Vagina (tissue), 2 donors: ENCODE measurements around the gene DNAJC30. TPM values are rescaled to one million over a fixed set of nuclear protein-coding genes. Genes with fewer than 3 reads are reported as not detected.
A peak's percentile ranks its signal among the peaks of the same experiment; 100 is the strongest.

ENCODE experiments used
- DNase-seq, 2 donors: peaks; one replicate each; pipeline ENCODE4 v3.0.0-alpha.2; 2017; ENCODE audit errors: extremely low spot score in 2 of 2
- H3K27ac ChIP-seq: fragments of 200-600 bp; sonication (generic); one replicate; pipeline ENCODE4 v1.5.1; 2019
- H3K27me3 ChIP-seq: fragments of 200-600 bp; sonication (generic); one replicate; pipeline ENCODE4 v1.5.1; 2019
- H3K36me3 ChIP-seq, 2 donors: fragments of 200-600 bp; sonication (generic); one replicate each; pipeline ENCODE4 v1.5.1; 2017 to 2019
- H3K4me1 ChIP-seq: fragments of 200-600 bp; sonication (generic); one replicate; pipeline ENCODE4 v1.5.1; 2019
- H3K4me3 ChIP-seq, 2 donors: fragments of 200-600 bp; sonication (generic); 1 replicate in 1 of 2; 2 replicates in 1 of 2; pipeline ENCODE4 v1.5.1; 2016 to 2019
- H3K9me3 ChIP-seq: fragments of 200-600 bp; sonication (generic); one replicate; pipeline ENCODE4 v1.5.1; 2019
- CTCF ChIP-seq, 3 experiments: fragments of 450-650 bp in 2 of 3; fragments of 200-600 bp in 1 of 3; sonication (generic) in 1 of 3; IDR thresholded peaks; one replicate each; pipeline ENCODE4 v1.5.1; 2017 to 2019; ENCODE audit warnings: antibody characterized with exemption in 3 of 3, mild to moderate bottlenecking in 2 of 3, moderate library complexity in 2 of 3
- POLR2A ChIP-seq, 2 donors: fragments of 450-650 bp; IDR thresholded peaks; one replicate each; pipeline ENCODE4 v1.6.1; 2017; ENCODE audit warnings: antibody characterized with exemption in 2 of 2, mild to moderate bottlenecking in 2 of 2, moderate library complexity in 2 of 2
- POLR2AphosphoS5 ChIP-seq, 2 donors: sonication (generic); formaldehyde crosslinking; IDR thresholded peaks; one replicate each; pipeline ENCODE4 v1.9.0; 2017; ENCODE audit warnings: antibody characterized with exemption in 2 of 2, mild to moderate bottlenecking in 2 of 2, low read depth in 1 of 2; ENCODE audit not compliant: insufficient read depth in 1 of 2
- intact Hi-C: fragments of 100-400 bp; cut with DNase I; formaldehyde crosslinking; loops from one replicate; pipeline ENCODE4 v1.15.1; 2023
- total RNA-seq: library from RNA; depleted of rRNA; stranded (reverse); fragments of >200 nt; gene quantifications from one replicate; pipeline ENCODE4 v1.2.3, GENCODE V29; 2016

Gene DNAJC30
- total RNA-seq, 1 donor from 2014 or later = 7.1 TPM

- DNase-seq = no peak
- Histone ChIP-seq H3K27me3 (no peaks in the 10 kb centered on the region), H3K9me3 (no peaks in the 10 kb centered on the region), H3K36me3 (no peaks in the 10 kb centered on the region), H3K4me3 (no peak overlapping the region), H3K4me1 (peaks cover 3% of the 10 kb centered on the region), H3K27ac (no peak overlapping the region)
- TF ChIP-seq CTCF (IDR thresholded peaks at IDR 0.05) (no peak), POLR2AphosphoS5 (IDR thresholded peaks at IDR 0.05; ENCODE audit: insufficient read depth in 1 of 2, low read depth in 1 of 2) (no peak), POLR2A (IDR thresholded peaks at IDR 0.05) (no peak)
- intact Hi-C loops = no loop called here
These were observed 8.7 kb downstream of the DNAJC30 start for GRCh38 chr7:73674468-73675124.

- Histone ChIP-seq H3K27ac (no peak overlapping the region), H3K4me1 (peaks cover 18% of the 10 kb centered on the region), H3K9me3 (no peaks in the 10 kb centered on the region), H3K36me3 (no peaks in the 10 kb centered on the region), H3K4me3 (no peak overlapping the region), H3K27me3 (no peaks in the 10 kb centered on the region)
- no peak for DNase-seq
- TF ChIP-seq POLR2A (IDR thresholded peaks at IDR 0.05) (no peak), POLR2AphosphoS5 (IDR thresholded peaks at IDR 0.05; ENCODE audit: insufficient read depth in 1 of 2, low read depth in 1 of 2) (no peak), CTCF (IDR thresholded peaks at IDR 0.05) (no peak)
- intact Hi-C loops = no loop called here
These were observed 11.3 kb downstream of the DNAJC30 start for GRCh38 chr7:73671857-73672445.

GRCh38 chr7:73671322-73671661 is 12.0 kb downstream of the DNAJC30 start:
- Histone ChIP-seq H3K4me3 (no peak overlapping the region), H3K4me1 (peaks cover 18% of the 10 kb centered on the region), H3K27me3 (no peaks in the 10 kb centered on the region), H3K9me3 (no peaks in the 10 kb centered on the region), H3K36me3 (no peaks in the 10 kb centered on the region), H3K27ac (no peak overlapping the region)
- intact Hi-C loops = no loop called here
- no peak for DNase-seq
- TF ChIP-seq POLR2AphosphoS5 (IDR thresholded peaks at IDR 0.05; ENCODE audit: insufficient read depth in 1 of 2, low read depth in 1 of 2) (no peak), CTCF (IDR thresholded peaks at IDR 0.05) (no peak), POLR2A (IDR thresholded peaks at IDR 0.05) (no peak)

- Histone ChIP-seq H3K36me3 (no peaks in the 10 kb centered on the region), H3K27ac (no peak overlapping the region), H3K4me1 (peaks cover 18% of the 10 kb centered on the region), H3K27me3 (no peaks in the 10 kb centered on the region), H3K4me3 (no peak overlapping the region), H3K9me3 (no peaks in the 10 kb centered on the region)
- intact Hi-C loops = loop anchor here (10.0 kb wide), 1 partner anchor 65 kb away; no protein-coding TSS in a partner anchor
- DNase-seq = no peak
- TF ChIP-seq CTCF (IDR thresholded peaks at IDR 0.05) (no peak), POLR2AphosphoS5 (IDR thresholded peaks at IDR 0.05; ENCODE audit: insufficient read depth in 1 of 2, low read depth in 1 of 2) (no peak), POLR2A (IDR thresholded peaks at IDR 0.05) (no peak)
These were observed 13.3 kb downstream of the DNAJC30 start for GRCh38 chr7:73669858-73670385.

GRCh38 chr7:73669288-73669701 is 14.0 kb downstream of the DNAJC30 start:
- intact Hi-C loops = loop anchor here (10.0 kb wide), 1 partner anchor 64 kb away; no protein-coding TSS in a partner anchor
- no peak for DNase-seq
- TF ChIP-seq CTCF (IDR thresholded peaks at IDR 0.05) = no peak
- H3K27me3 ChIP-seq = no peaks in the 10 kb centered on the region
- no peaks in the 10 kb centered on the region for H3K9me3 ChIP-seq
- H3K4me1 ChIP-seq = peaks cover 18% of the 10 kb centered on the region
- peak overlapping the region in 1 of 2 donors; percentile 97 for H3K4me3 ChIP-seq
- no peaks in the 10 kb centered on the region for H3K36me3 ChIP-seq
- H3K27ac ChIP-seq = no peak overlapping the region
